SHP77 (cell line): ENCODE results near the gene ABCB9.
"Not testable (repeated sequence)": the region's sequence is repeated elsewhere in the genome, so short reads cannot be mapped to it uniquely, and the experiment has no call there.

Experiments used
- DNase-seq, 2 experiments: peaks; one replicate each; lab custom pipeline; 2025; lab: John Stamatoyannopoulos, UW

ABCB9 gene

GRCh38 chr12:122895320-122895703, 71.0 kb downstream of the ABCB9 start:
- no peak for DNase-seq

- no peak for DNase-seq
Measured at GRCh38 chr12:122894193-122895121, 71.8 kb downstream of the ABCB9 start.

GRCh38 chr12:122893208-122894153, 72.8 kb downstream of the ABCB9 start:
- DNase-seq: no peak

- not testable (repeated sequence) for DNase-seq
Measured at GRCh38 chr12:122892724-122893123, 73.5 kb downstream of the ABCB9 start.

- no peak for DNase-seq
Measured at GRCh38 chr12:122891661-122892525, 74.4 kb downstream of the ABCB9 start.

GRCh38 chr12:122889761-122890520, 76.3 kb downstream of the ABCB9 start:
- no peak for DNase-seq

GRCh38 chr12:122888232-122888752, 78.0 kb downstream of the ABCB9 start:
- DNase-seq: no peak

- DNase-seq: no peak
Measured at GRCh38 chr12:122887819-122888212, 78.4 kb downstream of the ABCB9 start.

- DNase-seq: no peak
Measured at GRCh38 chr12:122886851-122887818, 79.1 kb downstream of the ABCB9 start.

GRCh38 chr12:122886161-122886560, 80.1 kb downstream of the ABCB9 start:
- no peak for DNase-seq

- no peak for DNase-seq
Measured at GRCh38 chr12:122884860-122885259, 81.4 kb downstream of the ABCB9 start.

- no peak for DNase-seq
Measured at GRCh38 chr12:122884091-122884826, 82.0 kb downstream of the ABCB9 start.

GRCh38 chr12:122882908-122883558, 83.2 kb downstream of the ABCB9 start:
- DNase-seq: no peak

- DNase-seq: peak; percentile 15 to 26
Measured at GRCh38 chr12:122880668-122881067, 85.6 kb downstream of the ABCB9 start.

GRCh38 chr12:122880155-122880667, 86.1 kb downstream of the ABCB9 start:
- no peak for DNase-seq
